CD4-positive, alpha-beta T cell treated with Interleukin-15 for 4 hours (primary cell): ENCODE measurements around the gene LRP6.
"Not testable (repeated sequence)": the region's sequence is repeated elsewhere in the genome, so short reads cannot be mapped to it uniquely, and the experiment has no call there.

Experiments
- DNase-seq: peaks from one replicate; pipeline ENCODE4 v3.0.0-alpha.2; 2020; ENCODE audit warnings: low spot score

LRP6 gene

DNA sequence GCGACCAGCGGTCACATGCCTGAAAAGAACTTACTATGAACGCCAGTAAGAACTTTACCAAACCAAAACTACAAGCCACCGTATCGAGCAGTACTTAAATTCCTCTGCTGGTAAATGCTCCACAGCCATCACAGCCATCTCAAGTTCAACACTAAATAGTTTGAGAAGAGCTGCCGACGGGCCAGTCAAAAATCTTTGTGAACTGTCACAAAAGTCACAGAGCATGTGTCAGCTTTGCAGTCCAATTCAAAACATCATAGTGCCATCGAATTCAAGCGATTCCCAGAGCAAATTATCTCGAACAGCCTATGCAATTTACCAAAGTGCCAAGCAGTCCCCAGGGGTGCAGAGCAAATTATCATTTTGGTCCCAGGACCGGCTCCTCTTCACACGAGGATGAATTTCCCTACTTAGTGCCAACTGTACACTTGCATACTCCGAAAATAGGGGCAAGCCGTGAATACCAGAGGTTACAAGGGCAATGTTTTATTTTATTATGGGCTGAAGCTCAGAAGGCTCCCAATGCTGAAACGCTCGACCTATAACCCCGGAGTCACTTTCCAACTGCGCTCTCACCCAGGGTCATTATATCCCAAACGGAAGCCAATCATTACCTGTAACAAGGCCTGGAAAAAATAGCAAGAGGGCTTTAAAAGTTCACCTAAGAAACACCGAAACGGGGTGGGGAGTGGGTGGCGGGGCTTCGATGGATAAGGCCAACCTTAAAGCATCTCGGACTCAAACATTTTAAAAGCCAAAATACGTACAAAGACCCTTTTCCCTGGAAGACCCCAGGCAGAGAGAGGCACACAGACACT is 1.1 kb downstream of the LRP6 start:
- no peak for DNase-seq

DNA sequence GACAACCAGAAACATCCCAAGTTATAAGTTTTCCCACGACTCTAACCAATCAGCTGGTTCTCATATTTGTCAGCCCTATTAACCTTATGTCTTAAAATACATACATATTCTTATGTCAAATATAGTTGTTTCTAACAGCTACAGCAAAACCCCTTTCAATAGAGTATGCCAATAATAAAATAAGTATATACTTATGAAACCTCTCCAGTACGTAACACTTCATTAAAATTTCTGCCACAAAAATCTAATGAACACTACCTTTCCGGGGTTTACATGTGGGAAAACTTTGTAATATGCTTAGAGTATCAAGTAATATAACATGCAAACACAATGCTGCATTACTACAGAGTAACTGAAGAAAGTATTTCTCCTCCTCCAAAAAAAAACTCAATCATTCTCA is 1.8 kb downstream of the LRP6 start:
- DNase-seq: no peak

DNA sequence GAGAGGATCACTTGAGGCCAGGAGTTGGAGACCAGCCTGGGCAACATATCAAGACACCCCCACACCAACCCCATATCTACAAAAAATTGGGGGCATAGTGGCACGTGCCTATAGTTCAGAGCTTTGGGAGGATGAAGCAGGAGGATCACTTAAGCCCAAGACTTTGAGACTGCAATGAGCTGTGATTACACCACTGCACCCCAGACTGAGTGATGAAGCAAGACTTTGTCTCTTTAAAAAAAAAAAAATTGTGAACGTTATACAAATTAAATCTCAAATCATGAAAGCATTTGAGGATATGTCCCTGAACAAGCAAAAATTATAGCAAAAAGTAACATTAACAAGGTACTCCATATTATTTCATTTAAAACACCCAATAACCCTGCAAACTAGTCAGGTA is 2.9 kb downstream of the LRP6 start:
- no peak for DNase-seq

DNA sequence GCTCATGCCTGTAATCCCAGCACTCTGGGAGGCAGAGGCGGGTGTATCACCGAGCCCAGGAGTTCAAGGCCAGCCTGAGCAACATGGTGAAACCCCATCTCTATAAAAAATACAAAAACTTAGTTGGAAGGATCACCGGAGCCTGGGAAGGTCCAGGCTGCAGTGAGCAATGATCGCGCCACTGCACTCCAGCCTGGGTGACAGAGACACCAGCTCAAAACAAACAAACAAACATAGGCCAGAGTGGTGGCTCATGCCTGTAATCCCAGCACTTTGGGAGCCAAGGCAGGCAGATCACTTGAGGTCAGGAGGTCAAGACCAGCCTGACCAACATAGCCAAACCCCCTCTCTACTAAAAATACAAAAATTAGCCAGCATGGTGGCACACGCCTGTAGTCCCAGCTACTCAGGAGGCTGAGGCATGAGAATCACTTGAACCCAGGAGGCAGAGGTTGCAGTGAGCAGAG is 10.5 kb downstream of the LRP6 start:
- not testable (repeated sequence) for DNase-seq

DNA sequence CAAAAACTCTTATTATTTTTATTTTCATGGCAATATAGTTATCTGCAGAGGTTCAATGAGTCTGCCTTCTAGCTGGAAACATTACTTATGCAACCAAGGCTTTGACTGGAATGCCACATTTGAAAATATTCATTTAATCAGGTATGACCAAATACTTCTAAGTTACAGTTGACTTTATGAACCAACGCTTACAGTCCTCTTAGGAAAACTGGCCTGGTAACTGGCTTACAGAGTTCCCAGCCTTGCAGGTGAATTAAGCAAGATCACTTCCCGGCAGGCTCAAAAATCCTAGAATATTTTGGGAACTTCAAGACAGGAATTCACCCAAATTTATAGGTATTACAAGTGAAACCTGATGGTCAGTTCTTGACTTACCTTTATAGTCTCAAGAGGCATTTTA is 12.3 kb downstream of the LRP6 start:
- DNase-seq: no peak

DNA sequence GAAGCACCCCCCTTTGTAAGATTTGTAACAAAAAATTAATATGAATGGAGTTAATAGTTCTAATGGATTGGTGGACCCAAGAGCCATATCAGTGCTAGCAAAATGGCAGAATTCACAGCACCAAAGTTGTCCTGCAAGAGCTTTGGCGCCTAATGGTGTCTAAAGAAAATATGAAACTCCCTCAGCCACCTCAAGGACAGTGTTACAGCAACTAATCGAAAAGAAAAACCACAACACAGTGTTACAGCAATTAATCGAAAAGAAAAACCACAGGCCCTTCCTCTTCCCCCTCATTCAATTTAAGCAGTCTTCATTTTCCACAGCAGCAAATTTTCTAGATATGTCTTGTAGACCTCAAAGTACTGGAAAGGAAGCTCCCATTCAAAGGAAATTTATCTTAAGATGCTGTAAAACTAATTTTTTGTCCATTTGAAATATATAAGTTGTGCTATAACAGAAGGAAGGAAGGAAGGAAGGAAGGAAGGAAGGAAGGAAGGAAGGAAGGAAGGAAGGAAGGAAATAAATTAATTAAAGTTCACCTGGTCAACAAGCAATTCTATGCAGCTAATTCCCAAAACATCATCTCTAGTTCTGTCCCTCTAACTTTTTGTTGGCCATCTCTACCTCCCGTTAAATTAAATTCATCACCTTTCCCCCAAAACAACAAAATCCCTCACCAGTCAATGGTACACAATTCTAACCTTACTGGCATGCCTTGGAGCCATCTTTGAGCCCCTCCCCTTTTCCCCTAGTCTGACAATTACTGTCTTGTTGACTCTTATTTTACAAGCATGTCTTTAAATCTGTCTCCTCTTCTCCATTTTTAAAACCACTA is 17.4 kb downstream of the LRP6 start:
- no peak for DNase-seq

DNA sequence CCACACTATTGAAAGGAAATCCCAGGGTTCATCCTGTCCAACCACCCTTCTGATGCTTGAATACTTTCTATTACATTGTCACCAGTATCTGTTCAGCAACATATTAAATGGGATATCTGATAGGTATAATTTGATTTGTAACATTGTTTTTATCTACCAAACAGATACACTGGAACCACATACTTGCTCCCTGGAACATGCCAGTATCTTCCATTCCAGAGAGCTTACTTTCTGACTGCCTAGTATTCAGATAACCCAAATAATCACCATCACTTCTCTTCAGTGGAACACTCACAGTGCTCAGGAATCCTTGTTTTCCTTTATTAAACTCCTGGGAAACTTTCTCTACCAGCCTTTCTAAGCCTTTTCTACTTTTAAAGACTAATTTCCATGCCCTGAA is 19.3 kb downstream of the LRP6 start:
- no peak for DNase-seq

DNA sequence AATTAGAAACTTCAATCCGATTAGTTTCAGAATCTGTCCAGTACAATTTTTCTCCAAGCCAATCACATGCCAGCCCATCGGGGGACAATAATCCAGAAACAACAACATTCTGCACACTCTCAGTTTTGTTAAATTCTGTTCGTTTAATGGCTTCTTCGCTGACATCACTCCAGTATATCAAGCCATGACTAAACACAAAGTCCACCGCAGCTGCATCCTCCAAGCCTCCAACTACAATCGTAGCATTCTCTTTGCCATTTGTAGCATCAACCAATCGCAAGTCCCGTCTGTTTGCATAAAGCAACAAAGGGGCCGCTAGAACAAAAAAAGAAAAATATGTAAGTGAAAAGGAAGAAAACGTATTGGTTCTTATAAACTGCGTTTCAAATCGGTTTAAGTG is 22.5 kb downstream of the LRP6 start:
- DNase-seq: no peak

DNA sequence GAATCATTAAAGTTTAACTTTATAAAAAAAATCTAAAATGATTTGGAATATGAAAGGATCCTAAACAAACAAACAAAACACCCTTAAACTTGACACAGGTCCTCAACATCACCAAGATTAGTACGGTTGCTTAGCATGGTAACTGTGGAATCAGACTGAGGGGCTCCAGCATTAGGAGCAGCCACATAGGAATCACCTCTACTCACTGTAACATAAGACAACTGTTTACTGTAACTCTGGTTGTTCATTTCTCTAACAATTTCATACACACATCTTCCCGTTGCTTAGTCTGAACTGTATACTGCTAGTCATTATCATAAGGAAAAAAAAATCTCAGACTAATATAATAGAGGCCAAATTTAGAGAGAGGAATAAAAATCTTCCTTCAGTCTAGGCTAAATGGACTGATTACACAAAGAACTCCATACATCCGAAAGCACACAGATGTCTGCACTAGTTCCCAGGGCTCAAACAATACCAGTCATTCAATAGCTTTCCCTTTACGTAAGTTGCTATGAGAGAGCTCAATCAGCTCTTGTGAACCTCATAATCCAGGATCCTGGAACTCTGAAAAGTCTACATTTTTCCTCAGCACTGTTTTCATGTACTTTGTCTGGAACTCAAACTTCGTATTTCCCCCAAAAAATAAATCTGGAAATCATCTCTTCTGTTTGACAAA is 26.0 kb downstream of the LRP6 start:
- DNase-seq: no peak

DNA sequence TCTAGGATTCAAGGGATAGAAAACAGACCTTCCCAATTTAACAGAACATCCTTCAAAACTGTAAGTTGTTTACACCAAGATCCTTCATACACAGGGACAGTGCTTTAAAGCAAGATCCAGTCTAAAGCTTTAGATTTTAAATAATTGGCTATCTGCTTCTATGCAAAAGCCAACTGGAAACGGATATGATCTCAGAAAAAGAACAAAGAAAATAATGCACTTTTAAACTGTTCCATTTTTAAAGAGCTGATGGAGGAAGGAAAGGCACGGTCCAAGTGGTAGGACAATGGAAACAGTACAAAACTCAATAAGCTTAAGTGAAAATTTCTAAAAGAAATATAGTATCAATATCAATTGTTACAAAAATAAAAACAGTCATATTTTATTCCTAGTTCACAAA is 27.7 kb downstream of the LRP6 start:
- no peak for DNase-seq

DNA sequence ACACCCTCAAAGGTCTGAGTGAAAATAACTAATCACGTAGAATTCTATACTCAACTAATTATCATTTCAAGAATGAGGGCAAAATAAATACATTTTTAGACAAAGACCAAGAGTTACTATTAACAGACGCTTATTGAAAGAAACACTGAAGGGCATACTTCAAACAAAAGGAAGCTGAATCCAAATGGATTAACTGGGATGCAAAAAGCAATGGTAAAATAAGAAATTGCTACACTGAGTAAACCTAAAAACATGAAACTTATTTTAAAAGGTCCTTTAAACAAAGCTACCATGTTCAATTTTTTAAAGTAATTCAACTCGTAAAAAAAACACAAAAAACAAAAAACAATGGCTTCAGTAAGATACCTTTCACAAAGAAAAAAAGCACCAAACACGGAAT is 28.2 kb downstream of the LRP6 start:
- no peak for DNase-seq

DNA sequence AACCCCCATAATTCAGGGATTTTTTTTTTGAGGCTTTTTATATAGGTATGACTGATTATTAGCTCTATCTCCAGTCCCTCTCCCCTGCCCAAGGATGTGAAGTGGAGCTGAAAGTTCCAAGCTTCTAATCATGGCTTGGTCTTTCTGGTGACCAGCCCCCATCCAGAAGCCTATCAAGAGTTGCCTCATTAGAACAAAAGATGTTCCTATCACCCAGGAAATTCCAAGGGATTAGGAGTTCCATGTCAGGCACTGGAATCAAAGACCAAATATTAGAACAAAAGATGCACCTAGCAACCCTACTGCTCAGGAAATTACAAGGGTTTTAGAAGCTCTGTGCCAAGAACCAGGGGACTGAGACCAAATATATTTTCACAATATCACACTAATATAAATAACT is 29.9 kb downstream of the LRP6 start:
- DNase-seq: no peak

DNA sequence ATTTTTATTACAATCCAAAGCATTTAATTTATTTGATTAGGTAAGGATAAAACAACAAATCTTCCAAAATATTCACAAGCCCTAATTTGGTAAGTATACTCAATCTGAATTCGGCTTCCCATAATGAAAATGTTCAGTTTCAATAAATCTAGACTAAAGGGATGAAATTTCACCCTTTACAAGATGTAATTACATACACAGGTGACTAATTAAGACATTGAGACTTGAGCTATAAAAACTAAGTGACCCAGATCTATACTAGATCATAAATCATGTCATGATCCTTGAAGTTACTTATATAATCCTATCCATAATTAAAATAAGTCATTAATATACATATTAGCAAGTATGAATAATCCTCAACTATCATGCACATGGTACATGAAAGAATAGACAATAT is 36.6 kb downstream of the LRP6 start:
- DNase-seq: no peak

DNA sequence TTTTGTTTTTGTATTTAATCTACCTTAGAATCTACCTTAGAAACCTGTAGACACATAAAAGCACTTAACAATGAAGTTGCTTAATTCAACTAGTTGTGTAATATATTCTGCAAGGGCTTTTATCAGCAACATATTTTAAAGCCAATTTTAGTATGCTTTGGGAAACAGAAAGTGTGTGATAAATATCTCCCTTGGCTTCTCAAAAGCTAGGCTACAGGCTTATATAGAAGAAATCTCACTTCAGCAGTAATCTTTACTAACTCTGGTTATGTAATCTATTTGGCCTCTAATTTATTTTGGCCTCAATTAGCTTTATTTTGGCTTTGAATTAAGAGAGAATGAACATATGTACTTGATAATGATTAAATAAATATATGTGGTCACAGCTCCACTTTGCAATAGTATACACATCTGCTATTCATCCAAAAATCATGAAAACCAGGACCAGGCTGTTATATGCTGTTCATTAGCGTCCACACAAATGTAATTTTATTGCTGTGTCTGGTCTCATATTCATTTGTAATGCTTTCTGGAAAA is 37.2 kb downstream of the LRP6 start:
- no peak for DNase-seq

DNA sequence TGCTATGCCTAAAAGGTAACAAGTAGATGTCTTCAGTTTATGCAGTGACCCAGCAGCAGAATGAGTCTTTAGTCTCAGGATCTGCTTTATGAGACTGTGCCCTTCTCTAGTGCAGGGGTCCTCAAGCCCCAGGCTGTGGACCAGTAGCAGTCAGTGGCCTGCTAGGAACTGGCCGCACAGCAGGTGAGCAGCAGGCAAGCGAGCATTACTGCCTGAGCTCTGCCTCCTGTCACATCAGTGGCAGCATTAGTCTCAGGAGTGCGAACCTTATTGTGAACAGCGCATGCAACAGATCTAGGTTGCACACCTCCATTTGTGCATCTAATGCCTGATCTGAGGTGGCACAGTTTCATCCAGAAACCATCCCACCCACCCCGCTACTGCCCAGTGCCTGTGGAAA is 38.4 kb downstream of the LRP6 start:
- no peak for DNase-seq

DNA sequence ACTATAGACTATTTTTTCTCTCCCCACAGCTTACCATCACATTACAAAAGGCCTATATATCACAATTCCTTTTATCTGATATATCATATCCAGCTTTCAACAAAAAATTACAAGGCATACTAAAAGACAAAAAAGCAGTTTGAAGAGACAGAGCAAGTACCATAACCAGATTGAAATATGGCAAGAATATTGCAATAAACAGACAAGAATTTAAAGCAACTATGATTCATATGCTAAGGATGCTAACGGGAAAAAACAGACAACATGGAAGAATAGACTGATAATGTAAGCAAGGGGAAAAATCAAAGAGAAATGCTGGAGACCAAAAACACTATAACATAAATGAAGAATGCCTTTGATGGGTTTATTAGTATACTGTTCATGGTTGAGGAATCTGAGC is 40.7 kb downstream of the LRP6 start:
- DNase-seq: no peak

DNA sequence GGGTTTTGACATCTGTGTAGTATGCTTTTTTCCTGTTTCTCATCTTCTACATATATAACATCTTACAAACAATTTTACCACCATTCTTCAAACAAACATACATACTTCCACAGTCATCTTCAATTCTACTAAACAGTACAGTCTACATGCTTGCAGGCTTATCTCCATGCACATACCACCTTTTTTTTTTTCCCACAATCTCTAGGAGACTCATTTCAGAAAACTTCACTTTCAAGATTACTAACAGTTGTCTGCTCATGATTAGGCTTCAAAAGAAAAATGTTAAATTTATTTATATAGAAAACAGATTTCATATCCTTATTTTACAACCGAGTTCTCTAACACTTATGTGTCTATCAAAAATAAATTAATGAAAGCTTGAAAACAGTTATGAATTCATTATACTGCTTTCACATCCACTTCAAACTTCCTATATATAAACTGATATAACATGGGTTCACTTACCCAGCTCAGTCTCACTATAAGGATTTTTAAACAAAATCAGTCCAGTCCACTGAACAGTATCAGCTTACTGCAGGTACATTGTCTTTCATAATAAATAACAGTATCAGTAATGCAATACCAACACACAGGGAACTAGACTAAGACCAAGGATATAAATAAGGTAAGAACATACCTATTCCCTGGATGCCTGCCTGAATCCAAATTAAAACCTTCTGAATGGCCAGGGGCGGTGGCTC is 42.5 kb downstream of the LRP6 start:
- no peak for DNase-seq

DNA sequence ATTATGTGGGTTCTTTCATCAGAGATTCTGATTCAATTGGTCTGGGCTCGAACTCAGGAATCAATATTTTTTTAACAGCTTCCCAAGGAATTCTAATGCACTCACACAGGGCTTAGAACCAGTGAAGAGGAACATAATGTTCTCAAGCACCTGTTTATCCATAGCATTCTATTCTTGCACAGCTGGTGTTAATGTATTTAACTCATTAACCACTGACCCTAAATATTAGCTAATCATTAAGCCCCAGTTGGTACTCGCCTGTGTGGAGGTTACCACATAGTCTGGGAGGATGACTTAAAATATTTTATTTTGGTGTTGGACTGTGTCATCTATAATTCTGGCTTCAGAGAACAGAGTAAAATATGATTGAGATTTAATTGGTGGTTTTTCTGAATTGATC is 45.3 kb downstream of the LRP6 start:
- no peak for DNase-seq

DNA sequence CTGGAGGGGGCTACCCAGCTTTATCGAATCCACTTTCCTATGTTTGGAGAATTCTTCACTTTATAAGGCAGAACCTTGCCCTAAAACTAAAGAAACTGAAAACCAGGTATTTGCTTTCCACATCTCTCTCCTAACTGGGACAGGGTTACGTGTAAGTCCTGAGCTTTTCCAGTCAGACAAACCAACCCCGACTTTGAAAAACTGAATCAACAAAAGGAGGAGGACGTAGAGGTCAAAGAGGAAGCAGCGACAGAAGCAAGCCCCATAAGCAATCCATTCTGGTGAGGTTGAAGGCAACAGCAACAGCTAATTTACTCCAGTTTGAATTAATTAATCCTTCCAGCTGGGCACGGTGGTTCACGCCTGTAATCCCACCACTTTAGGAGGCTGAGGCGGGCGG is 47.2 kb downstream of the LRP6 start:
- no peak for DNase-seq

DNA sequence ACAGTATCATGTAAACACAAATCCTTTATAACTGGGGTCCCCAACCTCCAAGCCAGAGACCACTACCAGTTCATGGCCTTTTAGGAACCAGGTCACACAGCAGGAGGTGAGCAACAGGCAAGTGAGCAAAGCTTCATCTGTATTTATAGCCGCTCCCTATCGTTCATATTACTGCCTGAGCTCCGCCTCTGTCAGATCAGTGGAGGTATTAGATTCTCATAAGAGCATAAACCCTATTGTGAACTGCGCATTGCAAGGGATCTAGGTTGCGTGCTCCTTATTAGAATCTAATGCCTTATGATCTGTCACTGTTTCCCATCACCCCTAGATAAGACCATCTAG is 49.9 kb downstream of the LRP6 start:
- DNase-seq: no peak

DNA sequence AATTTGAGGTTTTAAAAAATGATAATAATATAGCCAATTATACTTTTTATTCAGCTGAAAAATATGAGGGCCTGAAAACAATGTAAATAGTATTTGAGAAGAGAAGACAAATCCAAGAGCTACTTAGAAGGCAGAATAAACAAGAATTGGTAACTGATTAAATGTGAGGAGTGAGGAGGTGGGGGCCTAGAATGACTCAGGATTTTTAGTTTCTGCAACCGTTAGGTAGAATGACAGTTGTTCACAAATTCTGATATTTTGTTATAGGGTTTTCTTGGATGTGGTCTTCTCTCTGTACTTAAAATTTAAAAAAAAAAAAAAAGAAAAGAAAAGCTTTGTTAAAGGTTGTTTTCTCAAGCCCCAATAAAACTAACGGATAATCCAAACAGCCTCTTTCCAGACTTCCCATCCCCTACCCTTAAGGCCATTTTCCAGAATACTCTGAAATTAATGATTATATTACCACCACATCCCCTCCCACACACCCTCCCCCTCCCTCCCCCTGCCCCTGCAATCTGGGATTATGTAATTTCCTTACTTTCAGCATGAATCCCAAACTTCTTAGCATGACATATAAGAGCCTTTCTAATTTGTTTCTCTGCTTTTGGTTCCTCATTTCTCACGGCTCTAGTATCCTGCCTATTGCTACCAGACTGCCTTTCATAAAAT is 50.4 kb downstream of the LRP6 start:
- no peak for DNase-seq
